ENCODE results near the gene MYCT1. TPM values are rescaled to one million over a fixed set of nuclear protein-coding genes. Genes with fewer than 3 reads are reported as not detected.

Gene MYCT1
- total and polyA plus RNA-seq, 2 experiments from 2014 or later, result 1.9 to 2.5 TPM

- no peak overlapping the region for H2AFZ ChIP-seq
- H3K36me3 ChIP-seq (ENCODE audit: insufficient read depth), result no peaks in the 10 kb centered on the region
- H3K36me3 Mint-ChIP-seq (ENCODE audit: low read depth), result no peaks in the 10 kb centered on the region
- no peaks in the 10 kb centered on the region for H3K9me3 Mint-ChIP-seq
- H3K4me3 Mint-ChIP-seq, result no peak overlapping the region
- ATAC-seq, result no peak
- H3K4me3 ChIP-seq, result no peak overlapping the region
- H3K4me2 ChIP-seq, result no peak overlapping the region
- no peaks in the 10 kb centered on the region for H3K27me3 Mint-ChIP-seq (ENCODE audit: insufficient read depth, low read depth, poor library complexity)
- H3K4me1 ChIP-seq (ENCODE audit: insufficient read depth), result peaks cover 13% of the 10 kb centered on the region; the same call in 1 of the 2 replicates
- no peak for TF ChIP-seq ZNF331 (CRISPR knock-in tag; IDR thresholded peaks at IDR 0.05; ENCODE audit: low read depth)
- TF ChIP-seq NANOG (IDR thresholded peaks at IDR 0.05; ENCODE audit: borderline replicate concordance), result no peak
- TF ChIP-seq ZNF114 (CRISPR knock-in tag; IDR thresholded peaks at IDR 0.05), result no peak
- TF ChIP-seq EZH2 (IDR thresholded peaks at IDR 0.05; ENCODE audit: low read depth, unreplicated experiment), result no peak
- TF ChIP-seq ETS1 (IDR thresholded peaks at IDR 0.05), result no peak
- TF ChIP-seq REST (IDR thresholded peaks at IDR 0.05; ENCODE audit: unreplicated experiment), result no peak
- no peaks in the 10 kb centered on the region for H3K27me3 ChIP-seq (ENCODE audit: insufficient read depth)
- no peak overlapping the region for H3K27ac ChIP-seq (ENCODE audit: low read depth)
- H3K79me2 ChIP-seq (replicated peaks; ENCODE audit: insufficient read depth), result no peaks in the 10 kb centered on the region
- H3K27ac Mint-ChIP-seq, result no peak overlapping the region
- no peaks in the 10 kb centered on the region for H4K20me1 ChIP-seq (replicated peaks; ENCODE audit: insufficient read depth)
- no peak for DNase-seq (ENCODE audit: low spot score)
- H3K4me1 Mint-ChIP-seq, result peaks cover 9% of the 10 kb centered on the region
- no peaks in the 10 kb centered on the region for H3F3A ChIP-seq (replicated peaks; ENCODE audit: low read depth)
- H3K9me2 ChIP-seq (ENCODE audit: insufficient read depth), result no peaks in the 10 kb centered on the region
Measured at GRCh38 chr6:152746172-152746553, 48.5 kb downstream of the MYCT1 start.

GRCh38 chr6:152748843-152749242 is 51.1 kb downstream of the MYCT1 start:
- ATAC-seq (no peak), DNase-seq (ENCODE audit: low spot score) (peak; percentile 44)
- Histone ChIP-seq H3K4me2 (no peak overlapping the region), H2AFZ (no peak overlapping the region), H3K79me2 (replicated peaks; ENCODE audit: insufficient read depth) (no peaks in the 10 kb centered on the region), H3K27ac (ENCODE audit: low read depth) (no peak overlapping the region), H3K4me1 (ENCODE audit: insufficient read depth) (peaks cover 13% of the 10 kb centered on the region; the same call in 1 of the 2 replicates), H3K27me3 (ENCODE audit: insufficient read depth) (no peaks in the 10 kb centered on the region), H3K36me3 (ENCODE audit: insufficient read depth) (no peaks in the 10 kb centered on the region), H4K20me1 (replicated peaks; ENCODE audit: insufficient read depth) (no peaks in the 10 kb centered on the region), H3F3A (replicated peaks; ENCODE audit: low read depth) (no peaks in the 10 kb centered on the region), H3K4me3 (no peak overlapping the region), H3K9me2 (ENCODE audit: insufficient read depth) (no peaks in the 10 kb centered on the region)
- no peaks in the 10 kb centered on the region for H3K36me3 Mint-ChIP-seq (ENCODE audit: low read depth)
- TF ChIP-seq ETS1 (IDR thresholded peaks at IDR 0.05), result no peak
- no peak for TF ChIP-seq ZNF462 (CRISPR knock-in tag; IDR thresholded peaks at IDR 0.05)
- TF ChIP-seq CTCF (conservative IDR thresholded peaks at IDR 0.05; ENCODE audit: low read depth in 2 of 2), result peak in 1 of 2 experiments; percentile 49; a peak in 3 of 4 replicates
- H3K27ac Mint-ChIP-seq, result no peak overlapping the region
- H3K4me3 Mint-ChIP-seq, result no peak overlapping the region
- no peaks in the 10 kb centered on the region for H3K9me3 Mint-ChIP-seq
- no peaks in the 10 kb centered on the region for H3K27me3 Mint-ChIP-seq (ENCODE audit: insufficient read depth, low read depth, poor library complexity)
- peaks cover 9% of the 10 kb centered on the region for H3K4me1 Mint-ChIP-seq
